Endothelial cell of umbilical vein (primary cell): ENCODE data around the gene EPS15. TPM values are rescaled to one million over a fixed set of nuclear protein-coding genes. Genes with fewer than 3 reads are reported as not detected.

Experiments used
- BruUV-seq: library from RNA; stranded (reverse); fragments of 400-500 nt; replicated peaks from 2 replicates; lab custom pipeline; 2021; lab: Mats Ljungman, UMichigan
- CTCF ChIA-PET: fragments of 300-600, 350-600 bp; sonication (Branson Sonifier 250); formaldehyde crosslinking; loops from one replicate; lab custom pipeline; 2021; ENCODE audit warnings: antibody characterized with exemption, inconsistent platforms; lab: Charles Lee
- POLR2A ChIA-PET: fragments of 300-600, 350-600 bp; sonication (Branson Sonifier 250); formaldehyde crosslinking; loops from one replicate; lab custom pipeline; 2021; ENCODE audit warnings: antibody characterized with exemption, inconsistent platforms; lab: Charles Lee
- DNase-seq: peaks from one replicate; pipeline ENCODE4 v3.0.0-alpha.2; 2011; ENCODE audit warnings: low read depth, low spot score
- FAIRE-seq: peaks from 2 replicates; lab custom pipeline; 2011; peaks lifted over from hg19 to GRCh38; lab: Jason Lieb, UNC
- H2AFZ ChIP-seq: 2 replicates; pipeline ENCODE4 v1.6.0; 2012; ENCODE audit warnings: low read depth, low read length, control low read depth, inconsistent platforms
- H3K27ac ChIP-seq: 2 replicates; pipeline ENCODE4 v1.5.1; 2011; ENCODE audit warnings: low read depth, mild to moderate bottlenecking, control low read depth, low read length, moderate library complexity; ENCODE audit not compliant: insufficient read depth
- H3K27me3 ChIP-seq, 2 experiments: 2 replicates each; pipeline versions ENCODE4 v1.6.0 to v1.6.1; 2011; ENCODE audit warnings: low read length in 2 of 2, mixed read lengths in 1 of 2; ENCODE audit not compliant: control insufficient read depth in 2 of 2, insufficient read depth in 2 of 2
- H3K36me3 ChIP-seq, 2 experiments: 2 replicates in 1 of 2; 3 replicates in 1 of 2; pipeline ENCODE4 v1.5.1; 2011; ENCODE audit warnings: low read length in 2 of 2, mild to moderate bottlenecking in 1 of 2, moderate library complexity in 1 of 2; ENCODE audit not compliant: control insufficient read depth in 2 of 2, insufficient read depth in 2 of 2; ENCODE audit errors: extremely low read depth in 1 of 2
- H3K4me1 ChIP-seq: 3 replicates; pipeline ENCODE4 v1.5.1; 2011; ENCODE audit warnings: mild to moderate bottlenecking, low read length; ENCODE audit not compliant: control insufficient read depth, insufficient read depth; ENCODE audit errors: extremely low read depth
- H3K4me2 ChIP-seq: 2 replicates; pipeline ENCODE4 v1.6.1; 2011; ENCODE audit warnings: low read length, control low read depth, mixed read lengths; ENCODE audit not compliant: insufficient read depth
- H3K4me3 ChIP-seq, 3 experiments: fragments of 200-600 bp in 1 of 3; sonication (generic), shearing (Covaris generic) in 1 of 3; replicated peaks in 1 of 3; 2 replicates each; pipeline ENCODE4 v1.5.1; 2011 to 2016; ENCODE audit warnings: control low read depth in 3 of 3, low read length in 3 of 3, mild to moderate bottlenecking in 2 of 3, inconsistent platforms in 1 of 3, low read depth in 1 of 3, moderate library complexity in 1 of 3; ENCODE audit not compliant: insufficient read depth in 1 of 3
- H3K79me2 ChIP-seq: 2 replicates; pipeline ENCODE4 v1.6.0; 2012; ENCODE audit warnings: low read length, inconsistent platforms; ENCODE audit not compliant: control insufficient read depth, insufficient read depth
- H3K9ac ChIP-seq: replicated peaks from 2 replicates; pipeline ENCODE3; 2011; ENCODE audit warnings: low read length, control low read depth; ENCODE audit not compliant: insufficient read depth; ENCODE audit errors: extremely low read depth
- H3K9me1 ChIP-seq: replicated peaks from 3 replicates; pipeline ENCODE4 v1.6.0; 2011; ENCODE audit warnings: mild to moderate bottlenecking, low read length; ENCODE audit not compliant: control insufficient read depth, insufficient read depth; ENCODE audit errors: extremely low read depth
- H3K9me3 ChIP-seq: replicated peaks from 2 replicates; pipeline ENCODE4 v1.5.1; 2012; ENCODE audit warnings: low read length, inconsistent platforms; ENCODE audit not compliant: control insufficient read depth, insufficient read depth
- H4K20me1 ChIP-seq: replicated peaks from 2 replicates; pipeline ENCODE3; 2011; ENCODE audit warnings: mild to moderate bottlenecking, low read length; ENCODE audit not compliant: control insufficient read depth, insufficient read depth; ENCODE audit errors: extremely low read depth
- CTCF ChIP-seq, 2 donors: IDR thresholded peaks; 1 replicate in 1 of 2; 2 replicates in 1 of 2; pipeline ENCODE4 v1.5.1; 2011; ENCODE audit warnings: low read length in 2 of 2, mild to moderate bottlenecking in 2 of 2, moderate library complexity in 2 of 2, control low read depth in 1 of 2, inconsistent platforms in 1 of 2, low read depth in 1 of 2; ENCODE audit not compliant: insufficient read depth in 1 of 2; ENCODE audit errors: extremely low read depth in 1 of 2
- EZH2 ChIP-seq: IDR thresholded peaks from 2 replicates; pipeline ENCODE4 v1.6.1; 2012; ENCODE audit warnings: borderline replicate concordance, low read depth, mild to moderate bottlenecking, moderate library complexity, low read length, inconsistent platforms; ENCODE audit not compliant: severe bottlenecking
- FOS ChIP-seq: IDR thresholded peaks from 2 replicates; pipeline ENCODE4 v1.6.1; 2011; ENCODE audit warnings: mild to moderate bottlenecking, low read length, moderate library complexity, borderline replicate concordance; ENCODE audit not compliant: insufficient read depth
- GATA2 ChIP-seq: IDR thresholded peaks from 2 replicates; pipeline ENCODE4 v1.7.0; 2011; ENCODE audit warnings: low read depth, mild to moderate bottlenecking, moderate library complexity, mixed read lengths, low read length; ENCODE audit not compliant: insufficient read length, insufficient read depth
- JUN ChIP-seq: IDR thresholded peaks from 2 replicates; pipeline ENCODE4 v1.6.1; 2011; ENCODE audit warnings: borderline replicate concordance, low read depth; ENCODE audit not compliant: insufficient read length, insufficient read depth
- MAX ChIP-seq: IDR thresholded peaks from 2 replicates; pipeline ENCODE4 v1.6.1; 2011; ENCODE audit not compliant: insufficient read depth, insufficient read length
- MYC ChIP-seq: IDR thresholded peaks from one replicate; pipeline ENCODE4 v1.6.1; 2011; ENCODE audit warnings: mild to moderate bottlenecking, low read depth, low read length
- POLR2A ChIP-seq: IDR thresholded peaks from 2 replicates; pipeline ENCODE4 v1.6.1; 2012; ENCODE audit warnings: low read depth, mild to moderate bottlenecking, control low read depth, low read length
- POLR2AphosphoS5 ChIP-seq: IDR thresholded peaks from 2 replicates; pipeline ENCODE4 v1.6.1; 2012; ENCODE audit warnings: low read depth, mild to moderate bottlenecking, control low read depth, low read length, moderate library complexity; ENCODE audit not compliant: insufficient read depth
- dilution Hi-C: fragments of 300-500 bp; cut with MboI; formaldehyde crosslinking; loops from one replicate; pipeline ENCODE4 v1.15.0; 2019; ENCODE audit warnings: low sequenced_read_pairs; ENCODE audit not compliant: extremely low pct_ligation_motif_present
- intact Hi-C: fragments of 100-400 bp; cut with micrococcal nuclease; formaldehyde crosslinking; loops from one replicate; pipeline ENCODE4 v1.10.0; 2022
- polyA plus RNA-seq, 4 experiments: library from polyadenylated mRNA; depleted of rRNA in 3 of 4; stranded (reverse) in 3 of 4; unstranded in 1 of 4; fragments of >200 nt; gene quantifications; 2 replicates each; pipeline versions ENCODE4 v1.2.1 to v1.2.3, GENCODE V29; 2011 to 2012; ENCODE audit warnings: missing spikeins in 1 of 4
- total RNA-seq: library from RNA; stranded (reverse); gene quantifications from 2 replicates; pipeline ENCODE4 v1.2.3, GENCODE V29; 2021

Gene EPS15
- total and polyA plus RNA-seq, 2 donors (not counting 3 experiments of a cell fraction or from before 2014, with no cell fraction given) = 15.4 to 44.8 TPM

- H3K9ac ChIP-seq = no peak overlapping the region
- H4K20me1 ChIP-seq = no peaks in the 10 kb centered on the region
- no peaks in the 10 kb centered on the region for H3K9me3 ChIP-seq
- DNase-seq (no peak), FAIRE-seq (no peak)
- H3K4me3 ChIP-seq = no peak overlapping the region
- ChIA-PET POLR2A (no interaction called here), CTCF (interaction anchor here (1.6 kb wide), 1 partner anchor 9 kb away, joined by 6 read pairs; no protein-coding TSS in a partner anchor)
- H2AFZ ChIP-seq = no peak overlapping the region
- no peak overlapping the region for H3K27ac ChIP-seq
- no peaks in the 10 kb centered on the region for H3K27me3 ChIP-seq
- no TSS peak for BruUV-seq
- H3K9me1 ChIP-seq = no peaks in the 10 kb centered on the region
- peaks cover 13% of the 10 kb centered on the region for H3K4me1 ChIP-seq
- dilution Hi-C loops = no loop called here
- TF ChIP-seq EZH2 = no peak
- no peak for TF ChIP-seq MAX
- no peak for TF ChIP-seq MYC
- no peak for TF ChIP-seq GATA2
- no peak for TF ChIP-seq POLR2AphosphoS5
- TF ChIP-seq POLR2A = no peak
- no peak for TF ChIP-seq CTCF (IDR thresholded peaks at IDR 0.05; ENCODE audit: extremely low read depth in 1 of 2, insufficient read depth in 1 of 2, low read depth in 1 of 2, low read length in 2 of 2)
- TF ChIP-seq FOS = no peak
- TF ChIP-seq JUN = no peak
- intact Hi-C loops = no loop called here
- no peak overlapping the region for H3K4me2 ChIP-seq
- no peaks in the 10 kb centered on the region for H3K36me3 ChIP-seq
- H3K79me2 ChIP-seq = no peaks in the 10 kb centered on the region
Observed at GRCh38 chr1:51543858-51544257, 24.8 kb upstream of the EPS15 start.
